ENCODE results near the gene SNX5.

The SNX5 gene

GRCh38 chr20:17943343-17943742, 25.3 kb downstream of the SNX5 start:
- DNase-seq = no peak

- DNase-seq = no peak
Observed at GRCh38 chr20:17941826-17942196, 26.8 kb downstream of the SNX5 start.

GRCh38 chr20:17941087-17941825, 27.3 kb downstream of the SNX5 start:
- DNase-seq = no peak

GRCh38 chr20:17940224-17940971, 28.2 kb downstream of the SNX5 start:
- no peak for DNase-seq

GRCh38 chr20:17939622-17940223, 28.9 kb downstream of the SNX5 start:
- DNase-seq = no peak

- peak; percentile 69 for DNase-seq
Observed at GRCh38 chr20:17938871-17939619, 29.5 kb downstream of the SNX5 start.

- DNase-seq = peak; percentile 68
Observed at GRCh38 chr20:17936761-17937732, 31.5 kb downstream of the SNX5 start.

- no peak for DNase-seq
Observed at GRCh38 chr20:17936286-17936760, 32.3 kb downstream of the SNX5 start.

GRCh38 chr20:17935761-17936160, 32.8 kb downstream of the SNX5 start:
- DNase-seq = no peak

- DNase-seq = no peak
Observed at GRCh38 chr20:17935186-17935585, 33.4 kb downstream of the SNX5 start.

- DNase-seq = no peak
Observed at GRCh38 chr20:17934141-17934862, 34.3 kb downstream of the SNX5 start.

- DNase-seq = no peak
Observed at GRCh38 chr20:17933711-17934110, 34.9 kb downstream of the SNX5 start.

GRCh38 chr20:17933121-17933520, 35.5 kb downstream of the SNX5 start:
- DNase-seq = no peak

GRCh38 chr20:17932396-17932795, 36.2 kb downstream of the SNX5 start:
- DNase-seq = no peak

GRCh38 chr20:17931513-17931912, 37.1 kb downstream of the SNX5 start:
- DNase-seq = no peak

- DNase-seq = no peak
Observed at GRCh38 chr20:17928633-17929311, 39.8 kb downstream of the SNX5 start.

- no peak for DNase-seq
Observed at GRCh38 chr20:17928211-17928611, 40.4 kb downstream of the SNX5 start.

- no peak for DNase-seq
Observed at GRCh38 chr20:17925940-17926300, 42.7 kb downstream of the SNX5 start.

GRCh38 chr20:17925141-17925939, 43.3 kb downstream of the SNX5 start:
- no peak for DNase-seq
